Calu3 (cell line): Measurements from ENCODE around the gene ADSS2. TPM values are rescaled to one million over a fixed set of nuclear protein-coding genes. Genes with fewer than 3 reads are reported as not detected.

Experiments
- BruUV-seq: library from RNA; stranded (reverse); fragments of 400-500 nt; replicated peaks from 2 replicates; lab custom pipeline; 2021; lab: Mats Ljungman, UMichigan
- CTCF ChIA-PET: fragments of 300-600 bp; sonication (Branson Sonifier 250); formaldehyde crosslinking; loops from one replicate; lab custom pipeline; 2022; ENCODE audit warnings: antibody characterized with exemption; lab: Charles Lee
- DNase-seq: peaks from one replicate; pipeline ENCODE4 v3.0.0; 2022
- H3K27ac Mint-ChIP-seq: one replicate; pipeline ENCODE4 v1.8.0; 2022; ENCODE audit warnings: mixed read lengths; ENCODE audit not compliant: unreplicated experiment
- H3K27me3 Mint-ChIP-seq: one replicate; pipeline ENCODE4 v1.8.0; 2022; ENCODE audit warnings: mixed read lengths; ENCODE audit not compliant: unreplicated experiment
- H3K36me3 Mint-ChIP-seq: one replicate; pipeline ENCODE4 v1.8.0; 2022; ENCODE audit warnings: mild to moderate bottlenecking, moderate library complexity, mixed read lengths; ENCODE audit not compliant: insufficient read depth, unreplicated experiment
- H3K4me1 Mint-ChIP-seq: one replicate; pipeline ENCODE4 v1.8.0; 2022; ENCODE audit warnings: mild to moderate bottlenecking, low read depth, mixed read lengths; ENCODE audit not compliant: unreplicated experiment
- H3K4me3 Mint-ChIP-seq: one replicate; pipeline ENCODE4 v1.8.0; 2022; ENCODE audit warnings: mild to moderate bottlenecking, low read depth, moderate library complexity, mixed read lengths; ENCODE audit not compliant: unreplicated experiment
- H3K9me3 Mint-ChIP-seq: one replicate; pipeline ENCODE4 v1.8.0; 2022; ENCODE audit warnings: low read depth, mixed read lengths; ENCODE audit not compliant: unreplicated experiment
- intact Hi-C: fragments of 100-400 bp; cut with micrococcal nuclease; formaldehyde crosslinking; loops from one replicate; pipeline ENCODE4 v1.10.0; 2022; ENCODE audit not compliant: unreplicated experiment
- total RNA-seq: library from RNA; stranded (reverse); gene quantifications from 2 replicates; pipeline ENCODE4 v1.2.3, GENCODE V29; 2022
- TF ChIP-seq, protein P1 (sequence below): fragments of 200-600 bp; IDR thresholded peaks from one replicate; pipeline ENCODE4 v1.8.0; 2022; ENCODE audit warnings: antibody characterized with exemption; ENCODE audit not compliant: unreplicated experiment

Gene ADSS2
- total RNA-seq, 1 experiment from 2014 or later, result 68.3 TPM

DNA sequence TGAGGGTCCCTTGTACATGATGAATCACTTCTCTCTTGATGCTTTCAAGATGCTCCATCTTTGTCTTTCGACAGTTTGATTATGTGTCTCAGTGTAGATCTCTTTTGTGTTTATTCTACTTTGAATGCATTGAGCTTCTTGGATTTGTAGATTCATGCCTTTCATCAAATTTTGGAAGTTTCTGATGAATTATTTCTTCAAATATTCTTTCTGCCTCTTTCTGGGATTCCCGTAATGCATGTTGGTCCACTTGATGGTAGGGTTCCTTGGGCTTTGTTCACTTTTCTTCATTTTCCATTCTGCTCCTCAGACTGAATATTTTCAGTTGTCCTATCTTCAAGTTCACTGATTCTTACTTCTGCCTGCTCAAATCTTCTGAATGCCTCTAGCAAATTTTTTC, 50.7 kb downstream of the ADSS2 start:
- Mint-ChIP-seq H3K4me3 (no peak overlapping the region), H3K4me1 (peaks cover 11% of the 10 kb centered on the region), H3K27me3 (no peaks in the 10 kb centered on the region), H3K36me3 (peaks cover 64% of the 10 kb centered on the region), H3K9me3 (peaks cover 9% of the 10 kb centered on the region), H3K27ac (peak overlapping the region; percentile 81)
- TF ChIP-seq, protein P1, sequence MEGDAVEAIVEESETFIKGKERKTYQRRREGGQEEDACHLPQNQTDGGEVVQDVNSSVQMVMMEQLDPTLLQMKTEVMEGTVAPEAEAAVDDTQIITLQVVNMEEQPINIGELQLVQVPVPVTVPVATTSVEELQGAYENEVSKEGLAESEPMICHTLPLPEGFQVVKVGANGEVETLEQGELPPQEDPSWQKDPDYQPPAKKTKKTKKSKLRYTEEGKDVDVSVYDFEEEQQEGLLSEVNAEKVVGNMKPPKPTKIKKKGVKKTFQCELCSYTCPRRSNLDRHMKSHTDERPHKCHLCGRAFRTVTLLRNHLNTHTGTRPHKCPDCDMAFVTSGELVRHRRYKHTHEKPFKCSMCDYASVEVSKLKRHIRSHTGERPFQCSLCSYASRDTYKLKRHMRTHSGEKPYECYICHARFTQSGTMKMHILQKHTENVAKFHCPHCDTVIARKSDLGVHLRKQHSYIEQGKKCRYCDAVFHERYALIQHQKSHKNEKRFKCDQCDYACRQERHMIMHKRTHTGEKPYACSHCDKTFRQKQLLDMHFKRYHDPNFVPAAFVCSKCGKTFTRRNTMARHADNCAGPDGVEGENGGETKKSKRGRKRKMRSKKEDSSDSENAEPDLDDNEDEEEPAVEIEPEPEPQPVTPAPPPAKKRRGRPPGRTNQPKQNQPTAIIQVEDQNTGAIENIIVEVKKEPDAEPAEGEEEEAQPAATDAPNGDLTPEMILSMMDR, result no peak
- no peak for DNase-seq
- CTCF ChIA-PET, result interaction anchor here (0.7 kb wide), 1 partner anchor 69 kb away, joined by 3 read pairs; no protein-coding TSS in a partner anchor
- no TSS peak for BruUV-seq
- intact Hi-C loops, result no loop called here

DNA sequence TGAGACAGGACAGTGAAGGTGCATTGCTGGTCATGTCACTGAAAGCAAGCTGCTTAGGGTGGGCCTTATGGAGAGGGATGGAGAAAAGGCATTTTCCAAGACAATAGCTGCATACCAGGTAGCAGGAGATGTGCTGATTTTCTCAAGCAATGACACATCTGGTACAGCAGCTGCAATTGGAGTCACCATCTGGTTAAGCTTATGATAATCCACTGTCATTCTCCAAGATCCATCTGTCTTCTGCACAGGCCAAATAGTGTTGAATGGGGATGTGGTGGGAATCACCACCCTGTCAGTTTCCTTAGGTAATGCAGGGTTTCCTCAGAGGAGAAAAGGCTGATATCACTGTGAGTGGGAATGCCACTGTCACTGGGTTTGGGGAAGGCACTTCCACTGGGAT, 54.6 kb downstream of the ADSS2 start:
- TF ChIP-seq, protein P1, result no peak
- intact Hi-C loops, result loop anchor here (5.0 kb wide), 1 partner anchor 95 kb away; no protein-coding TSS in a partner anchor
- H3K4me3 Mint-ChIP-seq, result no peak overlapping the region
- H3K9me3 Mint-ChIP-seq, result peaks cover 5% of the 10 kb centered on the region
- H3K27me3 Mint-ChIP-seq, result no peaks in the 10 kb centered on the region
- H3K36me3 Mint-ChIP-seq, result peaks cover 41% of the 10 kb centered on the region
- DNase-seq, result no peak
- peaks cover 15% of the 10 kb centered on the region for H3K4me1 Mint-ChIP-seq
- BruUV-seq, result no TSS peak
- CTCF ChIA-PET, result no interaction called here
- H3K27ac Mint-ChIP-seq, result no peak overlapping the region

- TF ChIP-seq, protein P1, result no peak
- CTCF ChIA-PET, result no interaction called here
- intact Hi-C loops, result loop anchor here (5.0 kb wide), 1 partner anchor 94 kb away; no protein-coding TSS in a partner anchor
- Mint-ChIP-seq H3K9me3 (no peaks in the 10 kb centered on the region), H3K36me3 (peaks cover 39% of the 10 kb centered on the region), H3K27me3 (no peaks in the 10 kb centered on the region), H3K4me3 (no peak overlapping the region), H3K4me1 (peaks cover 26% of the 10 kb centered on the region), H3K27ac (peak overlapping the region; percentile 39)
- no TSS peak for BruUV-seq
- DNase-seq, result no peak
These were observed 55.7 kb downstream of the ADSS2 start for GRCh38 chr1:244395965-244396364.

GRCh38 chr1:244394826-244395765, 56.6 kb downstream of the ADSS2 start:
- no peaks in the 10 kb centered on the region for H3K9me3 Mint-ChIP-seq
- H3K4me3 Mint-ChIP-seq, result no peak overlapping the region
- peak overlapping the region; percentile 48 for H3K27ac Mint-ChIP-seq
- CTCF ChIA-PET, result interaction anchor here (0.6 kb wide), 1 partner anchor 12 kb away, joined by 5 read pairs; no protein-coding TSS in a partner anchor
- H3K27me3 Mint-ChIP-seq, result no peaks in the 10 kb centered on the region
- peaks cover 31% of the 10 kb centered on the region for H3K36me3 Mint-ChIP-seq
- no peak for DNase-seq
- H3K4me1 Mint-ChIP-seq, result peaks cover 26% of the 10 kb centered on the region
- intact Hi-C loops, result loop anchor here (5.0 kb wide), 2 partner anchors 38 to 93 kb away; no protein-coding TSS in a partner anchor
- TF ChIP-seq, protein P1, result no peak
- BruUV-seq, result no TSS peak
